K562 (cell line): ENCODE results near the gene HBM. TPM values are rescaled to one million over a fixed set of nuclear protein-coding genes. Genes with fewer than 3 reads are reported as not detected.
A peak's percentile ranks its signal among the peaks of the same experiment; 100 is the strongest.

Experiments
- ARID1B ChIP-seq: fragments of 450-650 bp; IDR thresholded peaks from 2 replicates; pipeline ENCODE4 v1.6.1; 2016; ENCODE audit warnings: antibody characterized with exemption, mild to moderate bottlenecking, inconsistent platforms
- CBFA2T3 ChIP-seq: fragments of 450-650 bp; IDR thresholded peaks from 2 replicates; pipeline ENCODE4 v1.6.1; 2017
- CREM ChIP-seq: IDR thresholded peaks from 2 replicates; pipeline ENCODE4 v1.6.1; 2014; ENCODE audit warnings: antibody characterized with exemption, low read depth
- CTCF ChIP-seq, 3 experiments: IDR thresholded peaks in 2 of 3; conservative IDR thresholded peaks in 1 of 3; 2 replicates each; pipeline ENCODE4 v1.5.1; 2011 to 2012; ENCODE audit warnings: low read length in 3 of 3, mild to moderate bottlenecking in 3 of 3, control low read depth in 2 of 3, improper control_type of control experiment in 1 of 3, inconsistent platforms in 1 of 3, low read depth in 1 of 3, mixed read lengths in 1 of 3, moderate library complexity in 1 of 3; ENCODE audit not compliant: insufficient read depth in 2 of 3
- DMBX1 ChIP-seq: fragments of 250-450 bp; sonication (Bioruptor Pico); IDR thresholded peaks from 2 replicates; pipeline ENCODE4 v1.8.0; 2022; ENCODE audit warnings: inconsistent platforms, mild to moderate bottlenecking, moderate library complexity, borderline replicate concordance
- HOMEZ ChIP-seq: fragments of 250-450 bp; sonication (Bioruptor Pico); IDR thresholded peaks from 2 replicates; pipeline ENCODE4 v1.4.0; 2020; ENCODE audit warnings: mild to moderate bottlenecking, moderate library complexity
- JUN ChIP-seq, 2 experiments: sonication (generic) in 1 of 2; formaldehyde crosslinking in 1 of 2; IDR thresholded peaks; 2 replicates each; pipeline versions ENCODE4 v1.6.1 to v1.8.0; 2012 to 2022; ENCODE audit warnings: borderline replicate concordance in 2 of 2, mild to moderate bottlenecking in 2 of 2, improper control_type of control experiment in 1 of 2, low read depth in 1 of 2, low read length in 1 of 2, missing genetic modification reagents in 1 of 2
- MAFK ChIP-seq: IDR thresholded peaks from 2 replicates; pipeline ENCODE4 v1.6.1; 2011; ENCODE audit warnings: low read length, improper control_type of control experiment
- POLR2AphosphoS5 ChIP-seq: IDR thresholded peaks from 2 replicates; pipeline ENCODE4 v1.6.1; 2011; ENCODE audit warnings: mild to moderate bottlenecking, low read depth, low read length, moderate library complexity; ENCODE audit not compliant: control insufficient read depth, insufficient read depth
- U2AF2 ChIP-seq: fragments of 200-400 bp; formaldehyde crosslinking; optimal IDR thresholded peaks from 2 replicates; pipeline ENCODE3; 2017; ENCODE audit warnings: low read depth, mild to moderate bottlenecking, low read length
- USF1 ChIP-seq: sonication (generic); formaldehyde crosslinking; IDR thresholded peaks from 2 replicates; pipeline ENCODE4 v1.9.0; 2022; ENCODE audit warnings: mild to moderate bottlenecking, missing genetic modification reagents
- ZBTB17 ChIP-seq: fragments of 450-650 bp; formaldehyde crosslinking; IDR thresholded peaks from 2 replicates; pipeline ENCODE4 v1.4.0; 2020; ENCODE audit warnings: mild to moderate bottlenecking
- ZNF143 ChIP-seq: sonication (generic); formaldehyde crosslinking; IDR thresholded peaks from 2 replicates; pipeline ENCODE4 v1.9.0; 2022; ENCODE audit warnings: mild to moderate bottlenecking, missing genetic modification reagents
- ZNF224 ChIP-seq: sonication (generic); formaldehyde crosslinking; IDR thresholded peaks from 2 replicates; pipeline ENCODE4 v1.8.0; 2022; ENCODE audit warnings: mild to moderate bottlenecking, missing genetic modification reagents
- ZNF395 ChIP-seq: fragments of 200-800 bp; sonication (Bioruptor generic); IDR thresholded peaks from 2 replicates; pipeline ENCODE4 v1.6.1; 2017; ENCODE audit warnings: missing genetic modification characterization, missing compliant biosample characterization
- ZNF551 ChIP-seq: fragments of 250-450 bp; sonication (Bioruptor Pico); IDR thresholded peaks from 2 replicates; pipeline ENCODE4 v1.5.0; 2021; ENCODE audit warnings: mild to moderate bottlenecking, moderate library complexity
- ZNF780A ChIP-seq: fragments of 250-450 bp; sonication (Bioruptor Pico); IDR thresholded peaks from 2 replicates; pipeline ENCODE4 v1.5.0; 2021; ENCODE audit warnings: mild to moderate bottlenecking
- polyA plus RNA-seq, 8 experiments: library from polyadenylated mRNA; depleted of rRNA in 4 of 8; stranded (reverse) in 5 of 8; unstranded in 3 of 8; fragments of >200 nt; fragmentation: Nextera tagmentation in 2 of 8; fragmentation: Illumina TruSeq in 1 of 8; extraction: Ambion mirVana in 2 of 8; extraction: Trizol in 1 of 8; gene quantifications; 2 replicates each; pipeline versions ENCODE4 v1.2.1 to v1.2.3, GENCODE V29; 2011 to 2014; ENCODE audit warnings: inconsistent platforms in 1 of 8, missing spikeins in 1 of 8
- total RNA-seq, 7 experiments: library from RNA; depleted of rRNA in 6 of 7; stranded (reverse); fragments of >200 nt in 6 of 7; fragmentation: Illumina TruSeq in 2 of 7; extraction: Trizol in 2 of 7; gene quantifications; 2 replicates each; pipeline versions ENCODE4 v1.2.1 to v1.2.3, GENCODE V29; 2011 to 2021; ENCODE audit warnings: low replicate concordance in 1 of 7
- TF ChIP-seq, protein P1 (sequence below): sonication (generic); formaldehyde crosslinking; IDR thresholded peaks from 2 replicates; pipeline ENCODE4 v1.8.0; 2022; ENCODE audit warnings: missing genetic modification reagents, mild to moderate bottlenecking, moderate library complexity, borderline replicate concordance

Gene HBM
- total and polyA plus RNA-seq, 9 of the 15 experiments (the other 6 are each of a cell fraction or from before 2014, with no cell fraction given), result not detected

DNA sequence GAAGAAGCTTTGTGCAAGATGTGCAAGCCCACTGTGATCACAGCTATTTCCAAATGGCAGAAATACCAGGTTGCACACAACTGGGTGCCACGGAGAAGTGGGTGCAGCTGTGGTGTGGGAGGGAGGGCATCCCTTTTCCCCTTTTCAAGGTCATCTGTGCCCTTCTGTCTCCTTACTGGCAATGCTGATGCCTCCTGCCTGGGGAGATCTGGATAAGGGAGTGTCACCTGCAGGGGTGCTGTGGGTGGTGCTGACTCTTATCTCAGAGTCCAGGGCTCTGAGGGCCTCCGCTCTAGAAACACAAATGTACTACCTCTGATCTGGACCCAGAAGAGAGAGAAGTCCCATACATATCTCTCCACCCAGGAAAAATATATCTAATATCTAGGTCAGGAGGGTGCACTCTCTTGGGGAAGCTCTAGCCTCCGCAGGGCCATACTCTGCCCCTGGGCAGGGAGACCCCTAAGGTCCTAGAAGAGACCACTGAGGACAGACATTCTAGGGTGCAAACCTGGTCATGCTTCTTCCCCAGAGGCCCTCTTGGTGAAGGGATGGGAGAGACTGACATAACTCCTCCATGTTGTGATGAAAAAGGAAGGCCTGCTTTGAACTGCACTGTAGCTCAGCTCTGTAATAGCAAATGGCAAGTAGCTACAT is 45.8 kb upstream of the HBM start (continued):
- TF ChIP-seq CTCF (IDR thresholded peaks at IDR 0.05 in 2 of 3, conservative IDR thresholded peaks at IDR 0.05 in 1 of 3; ENCODE audit: insufficient read depth in 2 of 3, low read depth in 1 of 3, low read length in 3 of 3), result no peak
- TF ChIP-seq POLR2AphosphoS5, result peak; percentile 78; the same call in 1 of the 2 replicates
- TF ChIP-seq ARID1B, result peak; percentile 90
- no peak; the same call in 1 of the 2 replicates for TF ChIP-seq ZNF143
- peak; percentile 60; the same call in 1 of the 2 replicates for TF ChIP-seq DMBX1 (CRISPR knock-in tag)
- TF ChIP-seq HOMEZ (CRISPR knock-in tag), result 0 out of 2 replicates have a peak, but pooled peaks have one; percentile 71
- peak; percentile 7; the same call in 1 of the 2 replicates for TF ChIP-seq JUN (IDR thresholded peaks at IDR 0.05; ENCODE audit: borderline replicate concordance, low read depth, low read length)
- TF ChIP-seq JUN (CRISPR knock-in tag; IDR thresholded peaks at IDR 0.05; ENCODE audit: borderline replicate concordance), result no peak
- TF ChIP-seq CREM, result peak; percentile 58
- 0 out of 2 replicates have a peak, but pooled peaks have one; percentile 31 for TF ChIP-seq ZBTB17 (CRISPR knock-in tag)
- peak; percentile 24; the same call in 1 of the 2 replicates for TF ChIP-seq USF1 (CRISPR knock-in tag)
- no peak for TF ChIP-seq ZNF224 (CRISPR knock-in tag)
- peak; percentile 57; the same call in 1 of the 2 replicates for TF ChIP-seq ZNF395 (CRISPR knock-in tag)
- no peak for TF ChIP-seq MAFK
- TF ChIP-seq U2AF2, result no peak
- TF ChIP-seq CBFA2T3, result peak; percentile 94
- no peak for TF ChIP-seq ZNF780A (CRISPR knock-in tag)
- TF ChIP-seq ZNF551 (CRISPR knock-in tag), result no peak
- TF ChIP-seq, protein P1, sequence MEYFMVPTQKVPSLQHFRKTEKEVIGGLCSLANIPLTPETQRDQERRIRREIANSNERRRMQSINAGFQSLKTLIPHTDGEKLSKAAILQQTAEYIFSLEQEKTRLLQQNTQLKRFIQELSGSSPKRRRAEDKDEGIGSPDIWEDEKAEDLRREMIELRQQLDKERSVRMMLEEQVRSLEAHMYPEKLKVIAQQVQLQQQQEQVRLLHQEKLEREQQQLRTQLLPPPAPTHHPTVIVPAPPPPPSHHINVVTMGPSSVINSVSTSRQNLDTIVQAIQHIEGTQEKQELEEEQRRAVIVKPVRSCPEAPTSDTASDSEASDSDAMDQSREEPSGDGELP, result peak; percentile 40; the same call in 1 of the 2 replicates
